Smooth muscle cell (in vitro differentiated cells): ENCODE results near the gene CFAP58. TPM values are rescaled to one million over a fixed set of nuclear protein-coding genes. Genes with fewer than 3 reads are reported as not detected.

Source experiments
- DNase-seq: peaks from one replicate; lab custom pipeline; 2025; ENCODE audit not compliant: unreplicated experiment; lab: John Stamatoyannopoulos, UW
- H2AFZ ChIP-seq: fragments of 200-600 bp; sonication (generic); 2 replicates; pipeline ENCODE4 v1.6.0; 2016; ENCODE audit warnings: antibody characterized with exemption, low read depth, mild to moderate bottlenecking
- H3F3A ChIP-seq: fragments of 200-600 bp; sonication (generic); 2 replicates; pipeline ENCODE4 v1.6.0; 2017; ENCODE audit warnings: antibody characterized with exemption, low read depth
- H3K27ac ChIP-seq: fragments of 200-600 bp; sonication (generic); 2 replicates; pipeline ENCODE4 v1.5.1; 2016; ENCODE audit warnings: low read depth, mild to moderate bottlenecking
- H3K27me3 ChIP-seq: fragments of 200-600 bp; sonication (generic); 2 replicates; pipeline ENCODE4 v1.6.1; 2016; ENCODE audit warnings: low read depth, mild to moderate bottlenecking
- H3K36me3 ChIP-seq: fragments of 200-600 bp; sonication (generic); 2 replicates; pipeline ENCODE4 v1.5.1; 2016; ENCODE audit warnings: low read depth
- H3K4me1 ChIP-seq: fragments of 200-600 bp; sonication (generic); 2 replicates; pipeline ENCODE4 v1.5.1; 2016; ENCODE audit warnings: low read depth
- H3K4me2 ChIP-seq: fragments of 200-600 bp; sonication (generic); 2 replicates; pipeline ENCODE4 v1.6.0; 2016; ENCODE audit warnings: mild to moderate bottlenecking
- H3K4me3 ChIP-seq: fragments of 200-600 bp; sonication (generic); 2 replicates; pipeline ENCODE4 v1.5.1; 2016; ENCODE audit warnings: mild to moderate bottlenecking
- H3K79me2 ChIP-seq: fragments of 200-600 bp; sonication (generic); 2 replicates; pipeline ENCODE4 v1.6.0; 2016; ENCODE audit warnings: low read depth, mild to moderate bottlenecking
- H3K9ac ChIP-seq: fragments of 200-600 bp; sonication (generic); 2 replicates; pipeline ENCODE4 v1.6.0; 2016; ENCODE audit warnings: low read depth
- H3K9me3 ChIP-seq: fragments of 200-600 bp; sonication (generic); replicated peaks from 2 replicates; pipeline ENCODE4 v1.5.1; 2016; ENCODE audit warnings: low read depth
- H4K20me1 ChIP-seq: fragments of 200-600 bp; sonication (generic); 2 replicates; pipeline ENCODE4 v1.6.0; 2016; ENCODE audit warnings: low read depth
- CTCF ChIP-seq: fragments of 200-600 bp; sonication (generic); IDR thresholded peaks from 2 replicates; pipeline ENCODE4 v1.5.1; 2017; ENCODE audit warnings: borderline replicate concordance, mild to moderate bottlenecking, antibody characterized with exemption; ENCODE audit not compliant: insufficient read depth, poor library complexity, severe bottlenecking
- WGBS: methylation state at CpG from one replicate; pipeline ENCODE4 v1.1.7; 2016; ENCODE audit warnings: low lambda C conversion rate; 5-methylcytosine and 5-hydroxymethylcytosine counted together
- polyA plus RNA-seq: library from polyadenylated mRNA; unstranded; fragments of >200 nt; fragmentation: Nextera tagmentation; extraction: Ambion mirVana; gene quantifications from 2 replicates; pipeline ENCODE4 v1.2.1, GENCODE V29; 2016
- total RNA-seq: library from RNA; depleted of rRNA; stranded (reverse); fragments of >200 nt; gene quantifications from 2 replicates; pipeline ENCODE4 v1.2.3, GENCODE V29; 2014

The CFAP58 gene
- total and polyA plus RNA-seq, 2 experiments from 2014 or later, result 0.39 to 0.54 TPM

GRCh38 chr10:104339469-104340110 is 14.0 kb upstream of the CFAP58 start:
- peaks cover 27% of the 10 kb centered on the region for H3K4me1 ChIP-seq

GRCh38 chr10:104340111-104340526 is 13.5 kb upstream of the CFAP58 start:
- Histone ChIP-seq H3K9ac (no peak overlapping the region), H3K9me3 (no peaks in the 10 kb centered on the region), H3K27ac (peak overlapping the region; percentile 100), H2AFZ (no peak overlapping the region), H3K4me2 (peak overlapping the region; percentile 97), H3K79me2 (peaks cover 30% of the 10 kb centered on the region), H3K36me3 (no peaks in the 10 kb centered on the region), H4K20me1 (peaks cover 27% of the 10 kb centered on the region), H3K27me3 (no peaks in the 10 kb centered on the region), H3K4me3 (no peak overlapping the region), H3F3A (peaks cover 5% of the 10 kb centered on the region), H3K4me1 (peaks cover 27% of the 10 kb centered on the region)
- no peak for TF ChIP-seq CTCF
- 49% methylated on average over 4 of the region's 4 CpGs for WGBS
- DNase-seq, result no peak

More at GRCh38 chr10:104339469-104340110, 14.0 kb upstream of the CFAP58 start:
- DNase-seq, result no peak
- Histone ChIP-seq H2AFZ (peak overlapping the region; percentile 23), H3K4me2 (peak overlapping the region; percentile 97), H4K20me1 (peaks cover 33% of the 10 kb centered on the region), H3K36me3 (no peaks in the 10 kb centered on the region), H3K79me2 (peaks cover 36% of the 10 kb centered on the region), H3K27me3 (no peaks in the 10 kb centered on the region), H3K27ac (peak overlapping the region; percentile 100), H3K9me3 (no peaks in the 10 kb centered on the region), H3K9ac (peak overlapping the region; percentile 99), H3K4me3 (peak overlapping the region; percentile 98), H3F3A (peaks cover 5% of the 10 kb centered on the region)
- 46% methylated on average over 11 of the region's 11 CpGs for whole genome bisulfite sequencing
- TF ChIP-seq CTCF, result no peak

- Histone ChIP-seq H3K27me3 (no peaks in the 10 kb centered on the region), H4K20me1 (peaks cover 22% of the 10 kb centered on the region), H2AFZ (no peak overlapping the region), H3K79me2 (peaks cover 25% of the 10 kb centered on the region), H3K4me2 (no peak overlapping the region), H3K4me3 (no peak overlapping the region), H3K9ac (no peak overlapping the region), H3K4me1 (peaks cover 24% of the 10 kb centered on the region), H3K9me3 (no peaks in the 10 kb centered on the region), H3K36me3 (no peaks in the 10 kb centered on the region), H3F3A (peaks cover 5% of the 10 kb centered on the region), H3K27ac (no peak overlapping the region)
- WGBS, result 77% methylated on average over 4 of the region's 4 CpGs
- no peak for DNase-seq
- TF ChIP-seq CTCF, result no peak
Observed at GRCh38 chr10:104340641-104341040, 13.0 kb upstream of the CFAP58 start.

- H3K4me3 ChIP-seq, result no peak overlapping the region
- no peak for DNase-seq
- H3K4me2 ChIP-seq, result no peak overlapping the region
- H4K20me1 ChIP-seq, result no peaks in the 10 kb centered on the region
- H3K4me1 ChIP-seq, result peaks cover 9% of the 10 kb centered on the region
- H3F3A ChIP-seq, result peaks cover 5% of the 10 kb centered on the region
- no peaks in the 10 kb centered on the region for H3K9me3 ChIP-seq
- no peak for TF ChIP-seq CTCF
- H3K36me3 ChIP-seq, result no peaks in the 10 kb centered on the region
- H3K9ac ChIP-seq, result no peak overlapping the region
- H3K79me2 ChIP-seq, result peaks cover 2% of the 10 kb centered on the region
- WGBS, result 48% methylated on average over 3 of the region's 3 CpGs
- H3K27ac ChIP-seq, result no peak overlapping the region
- H2AFZ ChIP-seq, result no peak overlapping the region
- H3K27me3 ChIP-seq, result no peaks in the 10 kb centered on the region
Observed at GRCh38 chr10:104342941-104343411, 10.7 kb upstream of the CFAP58 start.
